ENCODE measurements around the gene RANBP3.

GRCh38 chr19:5977222-5977784 is 637 bp downstream of the RANBP3 start:
- TF ChIP-seq EZH2 (IDR thresholded peaks at IDR 0.05; ENCODE audit: low read depth) (no peak), CTCF (conservative IDR thresholded peaks at IDR 0.05) (no peak)

Data from PC-9 (cell line).